PC-9 (cell line): Measurements from ENCODE around the gene PRPSAP2.

Experiments used
- CTCF ChIP-seq: fragments of 200-600 bp; sonication (generic); conservative IDR thresholded peaks from 2 replicates; pipeline ENCODE4 v1.6.1; 2017; ENCODE audit warnings: mixed run types, antibody characterized with exemption, mild to moderate bottlenecking, moderate library complexity
- EZH2 ChIP-seq: fragments of 200-600 bp; sonication (generic); IDR thresholded peaks from 2 replicates; pipeline ENCODE4 v1.8.0; 2017; ENCODE audit warnings: antibody characterized with exemption, low read depth

GRCh38 chr17:18961634-18962493 is 103.9 kb downstream of the PRPSAP2 start:
- TF ChIP-seq CTCF (no peak), EZH2 (no peak)
